ENCODE measurements around the gene AICDA.
"Not testable (repeated sequence)": the region's sequence is repeated elsewhere in the genome, so short reads cannot be mapped to it uniquely, and the experiment has no call there.

Gene AICDA

GRCh38 chr12:8613881-8614280 is 1.2 kb upstream of the AICDA start:
- DNase-seq (ENCODE audit: low read depth in 2 of 2): not testable (repeated sequence)

DNA sequence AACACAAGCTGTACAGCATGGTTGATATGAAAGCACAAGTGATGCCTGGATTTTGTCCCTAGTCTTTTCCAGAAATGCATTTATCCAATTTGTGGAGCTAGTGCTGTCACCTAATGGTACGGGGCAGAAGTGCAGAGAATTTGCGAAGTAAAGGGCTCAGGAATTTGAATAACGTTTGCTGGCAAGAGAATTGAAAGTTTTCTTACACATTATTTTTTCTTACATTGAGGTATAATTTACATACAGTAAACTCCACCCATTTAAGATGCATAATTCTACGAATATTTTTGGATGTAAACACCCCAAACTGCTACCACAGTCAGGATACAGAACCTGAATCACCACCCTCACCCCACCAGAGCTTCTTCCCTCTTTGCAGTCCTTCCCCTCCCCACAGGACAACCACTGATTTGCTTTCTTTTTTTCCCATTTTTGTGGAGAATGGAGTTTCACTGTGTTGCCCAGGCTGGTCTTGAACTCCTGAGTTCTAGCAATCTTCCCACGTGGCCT is 3.5 kb downstream of the AICDA start:
- DNase-seq (ENCODE audit: low read depth in 2 of 2): no peak

DNA sequence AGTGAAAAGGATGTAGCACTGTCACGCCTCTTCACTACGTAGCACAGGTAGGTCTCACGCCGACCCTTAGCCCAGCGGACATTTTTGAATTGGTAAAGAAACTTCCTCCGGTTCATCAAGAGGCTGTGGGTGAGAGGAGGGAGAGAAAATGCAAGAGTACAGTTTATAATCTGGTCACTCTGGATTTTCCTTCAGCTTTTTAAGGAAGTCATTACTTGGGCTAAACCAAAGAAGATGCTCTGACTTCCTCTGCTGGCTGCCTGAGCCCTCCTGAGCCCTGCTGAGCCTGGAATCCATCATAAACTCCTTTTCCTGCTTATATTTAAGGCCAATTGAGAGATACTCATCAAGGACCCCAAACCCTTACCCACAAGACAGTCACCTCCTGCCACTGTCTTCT is 5.8 kb downstream of the AICDA start:
- no peak for DNase-seq (ENCODE audit: low read depth in 2 of 2)

- DNase-seq (ENCODE audit: low read depth in 2 of 2): no peak
These were observed 7.6 kb downstream of the AICDA start for GRCh38 chr12:8605057-8605456.

DNA sequence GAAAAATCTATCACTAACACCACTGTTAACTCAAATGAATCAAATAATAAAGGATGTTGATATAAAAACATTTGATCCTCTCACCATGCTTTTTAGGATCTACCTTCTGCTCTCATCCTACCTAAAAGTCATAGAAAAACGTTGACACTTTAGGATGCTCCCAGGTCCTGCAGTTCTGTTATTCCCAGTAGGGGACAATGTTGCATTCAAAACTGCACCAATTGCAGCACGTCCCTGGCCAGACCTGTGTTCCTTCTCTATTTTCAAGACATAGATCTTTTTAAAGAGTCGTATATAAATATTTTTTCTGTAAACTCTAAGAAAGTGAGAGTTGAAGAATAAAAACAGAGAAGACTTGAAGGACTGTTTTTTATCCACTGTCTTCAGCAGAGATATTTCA is 8.8 kb downstream of the AICDA start:
- no peak for DNase-seq (ENCODE audit: low read depth in 2 of 2)

GRCh38 chr12:8603286-8603685 is 9.4 kb downstream of the AICDA start:
- no peak for DNase-seq (ENCODE audit: low read depth in 2 of 2)

GRCh38 chr12:8596561-8596960 is 16.1 kb downstream of the AICDA start:
- DNase-seq (ENCODE audit: low read depth in 2 of 2): no peak

DNA sequence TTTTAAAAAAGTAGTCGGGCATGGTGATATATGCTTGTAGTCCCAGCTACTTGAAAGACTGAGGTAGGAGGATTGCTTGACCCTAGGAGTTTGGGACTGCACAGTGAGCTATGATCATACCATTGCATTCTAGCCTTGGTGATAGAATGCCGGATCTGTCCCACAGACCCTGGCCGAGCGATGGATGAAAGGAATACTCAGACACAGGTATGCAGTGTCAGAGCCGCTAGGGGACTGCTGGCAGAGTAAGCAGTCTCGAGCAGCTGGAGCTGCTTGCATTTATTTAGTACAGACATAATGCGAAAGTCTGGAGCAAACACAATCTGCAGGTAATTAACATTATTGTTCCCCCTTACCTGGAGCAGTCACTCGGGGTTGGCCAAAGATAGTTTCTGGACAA is 18.6 kb downstream of the AICDA start:
- DNase-seq (ENCODE audit: low read depth in 2 of 2): no peak

DNA sequence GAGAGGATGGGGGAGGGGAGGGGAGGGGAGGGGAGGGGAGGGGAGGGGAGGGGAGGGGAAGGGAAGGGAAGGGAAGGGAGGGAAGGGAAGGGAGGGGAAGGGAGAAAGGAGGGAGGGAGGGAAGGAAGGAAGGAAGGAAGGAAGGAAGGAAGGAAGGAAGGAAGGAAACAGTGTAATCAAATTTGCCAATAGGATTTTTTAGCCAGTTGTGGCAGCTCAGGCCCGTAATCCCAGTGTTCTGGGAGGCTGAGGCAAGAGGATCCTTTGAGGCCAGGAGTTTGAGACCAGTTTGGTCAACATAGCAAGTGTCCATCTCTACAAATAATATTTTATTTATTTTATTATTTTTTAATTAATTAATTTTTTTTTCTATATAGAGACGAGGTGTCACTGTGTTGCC is 19.4 kb downstream of the AICDA start:
- no peak for DNase-seq (ENCODE audit: low read depth in 2 of 2)

- DNase-seq (ENCODE audit: low read depth in 2 of 2): no peak
These were observed 21.7 kb downstream of the AICDA start for GRCh38 chr12:8590842-8591545.

GRCh38 chr12:8589679-8590078 is 23.0 kb downstream of the AICDA start:
- DNase-seq (ENCODE audit: low read depth in 2 of 2): no peak

DNA sequence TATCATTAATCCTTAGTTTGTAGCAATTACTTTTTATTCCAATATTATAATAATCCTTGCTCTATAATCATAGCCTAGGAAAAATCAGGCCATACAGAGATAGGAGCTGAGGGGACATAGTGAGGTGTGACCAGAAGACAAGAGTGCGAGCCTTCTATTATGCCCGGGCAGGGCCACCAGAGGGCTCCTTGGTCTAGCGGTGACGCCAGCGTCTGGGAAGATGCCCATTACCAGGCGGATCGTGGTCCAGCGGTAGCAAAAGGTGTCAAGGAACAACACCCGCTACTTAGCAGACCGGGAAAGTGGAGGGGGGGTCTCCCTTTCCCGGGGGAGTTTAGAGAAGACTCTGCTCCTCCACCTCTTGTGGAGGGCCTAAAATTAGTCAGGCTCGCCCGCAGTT is 28.2 kb downstream of the AICDA start:
- DNase-seq (ENCODE audit: low read depth in 2 of 2): not testable (repeated sequence)

- no peak for DNase-seq (ENCODE audit: low read depth in 2 of 2)
These were observed 28.7 kb downstream of the AICDA start for GRCh38 chr12:8584004-8584403.

DNA sequence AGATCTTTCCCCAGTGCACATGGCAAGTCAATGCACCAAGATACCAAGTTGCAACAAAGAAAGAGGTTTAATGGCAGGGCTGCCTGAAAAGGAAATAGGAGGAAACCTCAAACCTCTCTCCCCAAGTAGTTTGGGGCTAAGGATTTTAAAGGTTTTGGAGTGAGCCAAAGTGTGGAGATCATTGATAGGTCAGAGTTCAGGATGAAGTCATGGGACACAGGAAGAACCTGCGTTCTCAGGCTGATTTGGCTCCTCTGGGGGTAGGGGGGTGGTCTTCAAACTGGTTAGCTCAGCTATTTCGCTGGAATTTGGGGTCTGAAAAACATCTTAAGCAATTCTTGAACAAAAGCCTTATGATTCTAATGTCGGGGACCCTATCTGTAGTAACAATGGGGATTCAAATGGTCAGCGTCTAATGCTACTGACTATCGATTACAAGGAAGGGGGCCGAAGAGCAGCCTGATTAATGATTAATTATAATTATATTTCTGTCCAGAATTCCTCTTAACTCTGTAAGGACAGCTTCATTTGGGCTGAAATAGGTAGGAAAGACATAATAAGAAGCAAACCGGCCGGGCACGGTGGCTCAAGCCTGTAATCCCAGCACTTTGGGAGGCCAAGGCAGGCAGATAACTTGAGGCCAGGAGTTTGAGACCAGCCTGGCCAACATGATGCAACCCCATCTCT is 31.4 kb downstream of the AICDA start:
- DNase-seq (ENCODE audit: low read depth in 2 of 2): no peak

GRCh38 chr12:8577879-8578278 is 34.8 kb downstream of the AICDA start:
- DNase-seq (ENCODE audit: low read depth in 2 of 2): no peak

DNA sequence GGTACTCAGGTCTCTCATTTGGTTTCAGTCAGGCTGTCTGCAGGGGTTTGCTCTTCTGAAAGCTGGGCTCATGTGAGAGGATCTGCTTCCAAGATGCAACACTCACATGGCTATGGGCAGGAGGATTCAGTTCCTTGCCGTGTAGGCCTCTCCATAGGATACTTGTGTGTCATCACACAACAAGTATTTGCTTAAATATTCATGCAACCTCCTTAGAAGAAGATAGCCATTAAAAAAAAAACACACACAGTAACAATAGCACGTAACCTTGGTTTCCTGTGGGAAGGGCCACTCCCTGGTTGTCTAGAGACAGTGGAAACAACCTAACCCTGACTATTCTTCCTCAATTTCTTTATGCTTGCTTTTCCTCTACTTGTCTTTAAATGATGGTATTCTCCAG is 40.2 kb downstream of the AICDA start:
- no peak for DNase-seq (ENCODE audit: low read depth in 2 of 2)

DNA sequence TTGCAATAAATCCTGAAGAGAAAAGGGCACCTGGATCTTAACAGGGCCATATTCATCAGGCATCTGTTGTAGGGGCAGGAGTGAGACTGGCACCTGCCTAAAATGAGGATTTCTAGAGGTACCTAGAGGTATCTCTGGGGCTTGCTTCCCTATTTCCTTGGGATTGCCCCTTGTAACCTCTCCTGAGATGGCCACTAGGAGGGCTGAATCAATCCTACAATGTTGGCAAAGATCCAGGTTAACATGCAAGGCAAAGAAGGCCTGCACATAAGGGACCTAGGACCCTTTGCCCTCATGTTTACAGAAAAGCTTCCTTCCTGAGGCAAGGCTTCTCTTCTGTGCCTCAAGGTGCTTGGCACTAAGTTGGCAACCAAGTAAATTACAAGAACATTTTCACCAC is 46.1 kb downstream of the AICDA start:
- no peak for DNase-seq (ENCODE audit: low read depth in 2 of 2)

DNA sequence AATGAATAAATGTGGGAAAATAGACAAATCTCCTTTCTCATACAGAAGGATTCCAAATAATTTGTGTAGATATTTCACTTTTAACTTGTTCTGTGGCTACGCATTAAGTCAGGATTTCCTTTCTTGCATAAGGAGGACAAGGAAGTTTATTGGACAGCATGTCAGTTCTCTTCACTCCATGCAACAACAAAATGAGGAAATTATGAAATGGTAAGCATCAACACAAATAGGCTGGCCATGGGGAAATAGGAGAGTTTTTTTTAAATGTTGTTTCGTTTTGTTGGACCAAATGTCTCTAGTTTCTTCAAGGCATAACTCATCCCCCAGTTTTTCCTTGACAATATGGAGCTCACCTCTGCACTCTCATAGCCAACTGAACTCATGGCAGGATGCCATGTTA is 46.6 kb downstream of the AICDA start:
- DNase-seq (ENCODE audit: low read depth in 2 of 2): not testable (repeated sequence)

DNA sequence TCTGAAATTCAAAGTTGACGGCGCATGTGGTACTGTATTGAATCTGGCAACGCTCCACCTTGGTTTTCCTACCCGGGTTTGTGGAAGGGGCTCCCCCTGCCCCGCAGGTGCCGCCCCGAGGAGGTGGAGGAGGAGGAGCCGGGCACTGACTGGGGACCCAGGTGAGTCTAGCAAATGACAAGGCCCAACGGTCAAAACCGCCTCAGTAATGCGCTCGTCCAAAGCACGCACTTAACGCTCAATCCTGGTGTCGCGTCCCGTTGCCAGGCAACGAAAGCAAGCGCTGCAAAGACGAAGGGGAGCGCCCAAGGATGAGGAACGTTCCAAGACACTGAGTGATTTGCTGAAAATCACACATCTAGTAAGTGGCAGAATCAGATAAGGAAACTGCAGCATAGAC is 48.0 kb downstream of the AICDA start:
- no peak for DNase-seq (ENCODE audit: low read depth in 2 of 2)

GRCh38 chr12:8563356-8563755 is 49.3 kb downstream of the AICDA start:
- DNase-seq (ENCODE audit: low read depth in 2 of 2): no peak

- no peak for DNase-seq (ENCODE audit: low read depth in 2 of 2)
These were observed 50.3 kb downstream of the AICDA start for GRCh38 chr12:8562310-8562709.

GRCh38 chr12:8561011-8561410 is 51.6 kb downstream of the AICDA start:
- no peak for DNase-seq (ENCODE audit: low read depth in 2 of 2)

DNA sequence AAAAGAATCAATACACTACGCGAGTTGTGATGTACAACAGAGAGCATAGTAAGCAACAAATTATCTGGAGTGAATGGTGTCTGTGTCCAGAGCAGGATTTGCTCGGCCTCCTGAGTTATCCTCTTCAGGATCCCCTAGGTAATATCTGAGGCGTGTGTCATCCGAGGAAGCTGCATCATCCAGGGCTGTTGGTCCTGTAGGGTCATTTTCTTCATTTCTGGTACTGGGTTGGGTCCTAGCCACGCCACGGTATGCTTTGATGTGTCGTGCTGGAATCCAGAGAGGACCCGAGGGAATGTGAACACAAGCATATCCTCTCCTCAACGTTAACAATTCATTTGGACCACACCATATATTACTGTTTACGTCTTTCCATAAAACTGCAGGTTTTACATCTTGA is 53.0 kb downstream of the AICDA start:
- no peak for DNase-seq (ENCODE audit: low read depth in 2 of 2)

Data from stimulated activated CD8-positive, alpha-beta memory T cell treated with anti-CD3 and anti-CD28 coated beads, Interleukin-2, amount 100 ng/mL, for 48 hours (primary cell).